Panc1 (cell line): ENCODE data around the gene ATL2.

Source experiments
- CTCF ChIP-seq: fragments of 450-650 bp; IDR thresholded peaks from 2 replicates; pipeline ENCODE4 v1.5.1; 2017; ENCODE audit warnings: mild to moderate bottlenecking
- POLR2AphosphoS5 ChIP-seq: IDR thresholded peaks from 2 replicates; pipeline ENCODE4 v1.6.1; 2012; ENCODE audit warnings: mild to moderate bottlenecking, low read depth, low read length, moderate library complexity
- SIN3A ChIP-seq: IDR thresholded peaks from 2 replicates; pipeline ENCODE4 v1.6.1; 2012; ENCODE audit warnings: low read depth, mild to moderate bottlenecking, low read length, moderate library complexity, borderline replicate concordance; ENCODE audit not compliant: insufficient read depth
- TCF7L2 ChIP-seq: IDR thresholded peaks from 2 replicates; pipeline ENCODE4 v1.6.1; 2011; ENCODE audit warnings: mild to moderate bottlenecking, low read depth, low read length, inconsistent platforms
- TF ChIP-seq, protein P1 (sequence below), 2 experiments: IDR thresholded peaks; 2 replicates each; pipeline ENCODE4 v1.6.1; 2011 to 2012; ENCODE audit warnings: low read depth in 2 of 2, control low read depth in 1 of 2, low read length in 1 of 2, mild to moderate bottlenecking in 1 of 2, moderate library complexity in 1 of 2; ENCODE audit not compliant: insufficient read depth in 1 of 2

DNA sequence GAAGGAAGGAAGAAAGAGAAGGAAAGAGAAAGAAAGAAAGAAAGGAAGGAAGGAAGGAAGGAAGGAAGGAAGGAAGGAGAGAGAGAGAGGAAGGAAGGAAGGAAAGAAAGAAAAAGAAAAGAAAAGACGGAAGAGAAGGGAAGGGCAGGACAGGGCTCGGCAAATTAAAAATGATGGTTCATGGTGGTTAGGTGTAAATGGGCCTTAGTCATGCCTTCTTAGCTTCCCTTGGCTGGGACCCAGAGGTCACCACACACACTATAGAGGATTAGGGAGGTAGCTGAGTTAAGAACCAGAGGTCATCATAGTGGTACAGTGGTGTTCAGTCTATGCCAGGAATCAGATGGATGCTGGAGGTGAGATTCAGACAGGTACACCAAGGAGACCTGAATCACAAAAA lies 9.3 kb upstream of the ATL2 start:
- TF ChIP-seq CTCF: no peak
- TF ChIP-seq SIN3A: no peak
- TF ChIP-seq, protein P1, sequence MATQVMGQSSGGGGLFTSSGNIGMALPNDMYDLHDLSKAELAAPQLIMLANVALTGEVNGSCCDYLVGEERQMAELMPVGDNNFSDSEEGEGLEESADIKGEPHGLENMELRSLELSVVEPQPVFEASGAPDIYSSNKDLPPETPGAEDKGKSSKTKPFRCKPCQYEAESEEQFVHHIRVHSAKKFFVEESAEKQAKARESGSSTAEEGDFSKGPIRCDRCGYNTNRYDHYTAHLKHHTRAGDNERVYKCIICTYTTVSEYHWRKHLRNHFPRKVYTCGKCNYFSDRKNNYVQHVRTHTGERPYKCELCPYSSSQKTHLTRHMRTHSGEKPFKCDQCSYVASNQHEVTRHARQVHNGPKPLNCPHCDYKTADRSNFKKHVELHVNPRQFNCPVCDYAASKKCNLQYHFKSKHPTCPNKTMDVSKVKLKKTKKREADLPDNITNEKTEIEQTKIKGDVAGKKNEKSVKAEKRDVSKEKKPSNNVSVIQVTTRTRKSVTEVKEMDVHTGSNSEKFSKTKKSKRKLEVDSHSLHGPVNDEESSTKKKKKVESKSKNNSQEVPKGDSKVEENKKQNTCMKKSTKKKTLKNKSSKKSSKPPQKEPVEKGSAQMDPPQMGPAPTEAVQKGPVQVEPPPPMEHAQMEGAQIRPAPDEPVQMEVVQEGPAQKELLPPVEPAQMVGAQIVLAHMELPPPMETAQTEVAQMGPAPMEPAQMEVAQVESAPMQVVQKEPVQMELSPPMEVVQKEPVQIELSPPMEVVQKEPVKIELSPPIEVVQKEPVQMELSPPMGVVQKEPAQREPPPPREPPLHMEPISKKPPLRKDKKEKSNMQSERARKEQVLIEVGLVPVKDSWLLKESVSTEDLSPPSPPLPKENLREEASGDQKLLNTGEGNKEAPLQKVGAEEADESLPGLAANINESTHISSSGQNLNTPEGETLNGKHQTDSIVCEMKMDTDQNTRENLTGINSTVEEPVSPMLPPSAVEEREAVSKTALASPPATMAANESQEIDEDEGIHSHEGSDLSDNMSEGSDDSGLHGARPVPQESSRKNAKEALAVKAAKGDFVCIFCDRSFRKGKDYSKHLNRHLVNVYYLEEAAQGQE (IDR thresholded peaks at IDR 0.05; ENCODE audit: insufficient read depth in 1 of 2, low read depth in 2 of 2, low read length in 1 of 2): no peak
- TF ChIP-seq TCF7L2: no peak
- no peak for TF ChIP-seq POLR2AphosphoS5
